HG03159 (cell line): Measurements from ENCODE around the gene RAD18.

Source experiments
- ATAC-seq: cut with Tn5 transposase; IDR thresholded peaks from one replicate; pipeline ENCODE4 v1.9.1; 2021; ENCODE audit warnings: mild to moderate bottlenecking, moderate library complexity; ENCODE audit not compliant: unreplicated experiment

RAD18 gene

DNA sequence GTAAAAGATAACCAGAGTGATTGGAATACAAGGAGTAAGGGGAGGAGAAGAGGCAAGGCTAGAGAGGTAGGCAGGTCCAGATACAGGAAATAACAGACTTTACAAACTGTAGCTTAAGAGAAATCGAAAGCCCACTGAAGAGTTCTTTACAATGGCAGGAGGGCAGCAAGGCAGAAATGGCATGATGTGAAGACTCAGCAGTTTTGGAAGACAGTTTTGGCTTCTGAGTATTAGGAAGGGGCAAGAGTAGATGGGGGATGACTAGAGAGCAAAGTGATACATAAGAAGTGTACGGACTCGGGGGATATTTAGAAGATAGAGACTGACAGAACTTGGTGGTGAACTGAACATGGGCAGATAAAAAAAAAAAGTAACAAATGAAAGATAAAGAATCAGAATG is 54.1 kb downstream of the RAD18 start:
- no peak for ATAC-seq

DNA sequence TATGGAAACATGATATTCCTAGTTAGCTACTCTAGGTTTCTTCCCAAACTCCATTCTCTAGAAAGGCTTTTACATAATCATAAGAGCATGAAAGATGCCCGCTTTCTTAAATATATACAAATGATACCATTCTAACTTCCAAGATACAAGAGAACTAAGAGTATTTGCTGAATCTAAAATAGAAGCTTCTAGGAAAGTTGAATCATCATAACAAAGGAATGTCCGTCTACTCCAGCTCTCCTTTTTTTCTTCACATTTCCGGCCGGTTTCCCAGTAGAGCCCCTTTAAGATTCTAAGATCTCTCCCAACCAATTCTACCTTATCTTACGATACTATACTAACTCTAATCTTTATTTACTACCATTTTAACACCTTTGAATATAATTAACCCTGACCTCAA is 60.1 kb downstream of the RAD18 start:
- no peak for ATAC-seq

DNA sequence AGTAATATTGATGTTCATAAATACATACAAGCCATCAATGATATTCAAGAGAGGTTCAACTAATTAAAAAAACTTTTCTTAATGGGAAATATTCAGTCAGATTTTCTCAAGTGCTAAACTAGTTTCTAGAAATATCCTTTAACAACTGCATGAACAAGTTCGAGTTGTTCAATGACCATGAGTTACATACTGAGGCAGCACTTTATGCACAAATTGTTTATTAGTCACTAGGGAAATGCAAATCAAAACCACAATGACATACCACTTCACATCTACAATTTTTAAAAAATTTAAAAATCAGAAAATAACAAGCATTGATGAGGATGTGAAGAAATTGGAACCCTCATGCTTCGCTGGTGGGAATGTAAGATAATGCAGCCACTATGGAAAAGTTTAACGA is 62.4 kb downstream of the RAD18 start:
- ATAC-seq, result no peak

DNA sequence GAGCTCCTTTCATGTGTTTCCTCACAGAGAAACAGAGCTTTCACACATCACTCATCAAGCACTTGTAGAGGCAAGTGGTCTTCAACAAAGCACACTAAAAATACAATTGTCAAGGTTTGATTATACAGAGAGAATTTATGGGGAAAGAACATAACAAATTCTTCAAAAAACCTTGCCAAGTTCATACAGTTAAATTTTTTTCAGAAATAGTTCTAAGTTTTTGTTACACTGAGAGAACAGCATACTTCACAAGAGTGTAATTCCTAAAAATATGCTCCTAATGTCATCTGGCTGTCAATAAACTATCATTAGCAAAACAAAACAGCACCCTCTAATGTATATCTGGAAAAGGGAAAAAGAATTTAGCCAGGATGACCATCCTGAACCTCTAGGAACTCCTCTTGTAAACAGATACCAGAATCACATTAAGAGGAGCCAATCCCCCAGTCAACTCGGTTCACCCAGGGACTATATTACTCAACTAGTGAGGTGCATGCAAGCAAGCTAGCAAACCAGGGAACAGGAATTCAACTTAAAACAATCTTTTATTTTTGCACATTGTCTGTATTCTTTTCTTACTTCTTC is 63.3 kb downstream of the RAD18 start:
- no peak for ATAC-seq

DNA sequence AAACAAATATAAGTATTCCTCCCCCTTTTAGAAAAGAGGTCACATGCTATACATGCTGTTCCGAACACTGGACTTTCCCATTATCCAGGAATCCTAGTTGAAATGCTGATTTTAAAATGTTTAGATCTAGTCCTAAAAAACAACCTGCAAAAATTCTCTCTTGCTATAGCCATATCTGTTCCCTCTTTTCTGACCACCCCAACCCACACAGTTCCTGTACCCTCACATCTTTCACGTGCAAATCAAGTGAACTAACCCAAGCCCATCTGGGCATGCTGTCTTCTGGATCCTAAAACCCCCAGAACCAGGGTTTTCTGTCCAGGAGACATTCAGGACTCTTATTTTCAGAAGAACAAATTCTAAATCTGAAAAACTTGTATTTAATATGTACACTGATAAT is 67.4 kb downstream of the RAD18 start:
- no peak for ATAC-seq

DNA sequence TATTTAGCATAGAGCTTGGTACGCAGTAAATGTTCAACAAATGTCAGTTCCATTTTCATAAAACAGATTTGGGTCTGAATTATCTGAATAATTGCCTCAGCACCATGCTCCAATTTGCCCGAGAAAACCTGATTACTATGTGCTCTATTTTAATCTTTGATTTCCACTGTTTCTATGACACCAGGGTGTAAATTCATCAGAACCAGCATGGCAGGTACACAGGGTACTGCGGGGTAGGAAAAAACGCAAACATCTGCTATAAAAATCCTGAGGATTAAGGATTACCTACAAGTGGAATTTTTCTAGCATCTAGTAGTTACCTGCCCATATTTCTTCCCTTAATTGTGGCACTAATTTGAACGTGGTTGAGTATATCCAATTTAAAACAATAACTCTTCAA is 70.3 kb downstream of the RAD18 start:
- ATAC-seq, result no peak

DNA sequence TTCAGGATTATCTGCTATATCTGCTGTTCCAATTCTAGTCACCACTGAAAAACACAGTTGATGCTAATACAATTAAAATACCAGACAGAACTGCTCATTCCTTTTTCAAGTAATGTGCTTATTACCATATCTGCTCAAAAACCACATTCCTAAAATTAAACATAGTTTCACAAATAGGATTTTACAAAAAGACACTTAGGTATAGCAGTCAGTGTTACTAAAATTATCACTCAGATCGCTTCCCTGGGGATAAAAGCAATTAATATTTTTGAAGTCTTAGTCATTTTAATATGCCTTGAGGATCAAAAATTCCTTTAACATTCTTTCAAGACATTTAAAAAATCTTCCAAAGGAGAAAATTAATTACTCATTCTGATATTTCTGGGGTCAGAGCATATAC is 71.5 kb downstream of the RAD18 start:
- ATAC-seq, result no peak

DNA sequence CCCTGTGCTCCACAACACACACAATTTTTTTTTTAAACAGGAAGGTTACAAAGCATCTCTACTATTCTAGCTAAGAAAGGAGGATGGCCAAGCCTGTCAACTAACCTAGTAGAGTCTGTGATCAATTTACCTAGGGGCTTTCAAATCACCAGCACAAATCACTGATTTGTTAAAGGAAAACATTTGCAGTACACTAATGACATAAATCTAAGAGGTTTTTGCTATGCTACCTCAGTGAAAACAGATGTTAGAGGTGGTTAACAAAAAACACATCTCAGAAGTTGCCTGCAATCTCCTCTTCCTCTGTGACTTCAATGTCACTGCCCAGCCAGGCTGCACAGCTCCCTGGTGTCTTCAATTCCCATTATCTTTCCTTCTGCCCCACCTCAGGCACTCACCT is 72.0 kb downstream of the RAD18 start:
- ATAC-seq, result no peak

DNA sequence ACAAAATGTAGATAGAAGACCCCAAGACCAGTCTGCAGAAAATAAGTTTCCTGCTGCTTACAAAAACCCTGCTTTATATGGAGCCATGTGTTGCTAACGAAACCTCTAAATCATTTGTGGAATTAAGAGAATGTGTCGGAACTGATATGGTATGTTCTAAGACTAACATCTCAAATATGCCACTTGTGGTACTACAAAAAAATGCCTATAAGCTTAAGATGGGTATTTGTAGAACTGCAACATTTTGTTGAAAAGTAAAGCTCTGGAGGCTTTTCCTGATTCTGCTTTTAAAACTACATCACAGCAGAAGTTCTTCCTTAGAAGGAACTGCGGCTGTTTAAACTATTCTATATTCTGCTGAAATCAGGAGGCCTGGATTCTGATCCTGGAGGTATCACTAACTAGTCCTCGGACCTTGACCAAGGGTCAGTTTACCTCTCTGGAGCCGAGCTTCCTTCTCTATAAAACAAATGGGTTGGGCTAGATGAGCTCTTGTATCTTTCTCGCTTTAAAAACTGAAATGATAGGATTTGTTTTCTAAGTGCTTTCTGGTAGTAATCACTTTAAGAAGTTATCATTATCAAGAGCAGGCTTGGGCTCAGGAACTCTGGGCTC is 74.9 kb downstream of the RAD18 start:
- no peak for ATAC-seq

DNA sequence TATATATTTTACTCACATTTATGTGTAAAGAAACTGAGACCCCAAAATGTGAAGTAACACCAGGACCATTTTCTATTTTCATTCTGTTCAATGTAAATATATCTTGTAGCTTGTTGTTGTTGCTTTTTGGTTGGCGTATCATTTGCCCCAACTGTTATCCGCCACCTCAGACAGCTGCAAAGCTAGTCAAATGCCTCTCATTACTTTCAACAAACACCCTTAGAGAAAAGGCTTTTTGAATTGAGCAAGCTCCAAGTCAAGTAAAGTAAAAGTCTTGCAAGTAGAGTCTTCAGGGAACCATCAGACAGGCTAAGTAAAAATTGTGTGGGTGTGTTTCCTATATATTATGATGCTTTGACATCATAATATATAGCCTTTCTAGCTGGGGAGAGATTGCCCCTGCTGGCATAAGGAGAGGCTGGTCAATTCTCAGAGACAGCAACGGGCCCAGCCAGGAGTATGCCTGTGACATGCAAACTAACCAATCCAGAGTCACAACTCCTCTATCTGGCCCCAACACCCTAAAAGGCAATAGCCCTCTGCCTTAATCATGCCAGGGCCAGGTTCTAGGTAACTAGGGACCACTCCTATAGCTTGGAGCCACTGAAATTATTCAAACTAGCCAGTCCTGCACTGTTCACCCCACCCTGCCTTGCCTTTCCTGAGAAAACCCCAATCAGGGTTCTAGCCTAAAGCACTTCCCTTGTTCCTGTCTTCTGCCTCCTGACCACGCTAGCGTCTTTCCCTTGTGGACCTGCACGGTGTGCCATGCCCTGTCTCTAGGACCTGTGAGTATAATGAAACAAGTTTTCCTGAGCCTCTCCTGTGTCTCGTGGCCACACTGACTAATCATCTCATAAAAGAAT is 75.6 kb downstream of the RAD18 start:
- ATAC-seq, result no peak

DNA sequence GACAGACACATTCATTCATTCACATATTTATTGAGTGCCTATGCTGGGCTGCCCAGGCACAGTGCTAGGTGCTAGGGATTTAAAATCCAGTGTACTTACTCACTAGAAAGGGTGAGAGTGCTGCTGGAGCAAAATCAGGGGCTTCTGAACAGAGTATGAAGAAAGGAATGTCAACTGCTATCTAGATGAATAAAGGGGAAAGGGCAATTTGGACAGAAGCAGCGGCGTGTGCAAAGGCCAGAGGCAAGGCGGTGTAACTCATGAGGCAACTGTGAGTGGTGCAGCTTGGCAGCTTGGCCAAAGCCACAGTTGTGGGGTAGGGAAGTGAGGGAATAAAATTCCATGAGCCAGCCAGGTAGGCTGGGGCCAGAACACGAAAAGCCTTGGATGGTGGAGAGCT is 76.7 kb downstream of the RAD18 start:
- no peak for ATAC-seq

DNA sequence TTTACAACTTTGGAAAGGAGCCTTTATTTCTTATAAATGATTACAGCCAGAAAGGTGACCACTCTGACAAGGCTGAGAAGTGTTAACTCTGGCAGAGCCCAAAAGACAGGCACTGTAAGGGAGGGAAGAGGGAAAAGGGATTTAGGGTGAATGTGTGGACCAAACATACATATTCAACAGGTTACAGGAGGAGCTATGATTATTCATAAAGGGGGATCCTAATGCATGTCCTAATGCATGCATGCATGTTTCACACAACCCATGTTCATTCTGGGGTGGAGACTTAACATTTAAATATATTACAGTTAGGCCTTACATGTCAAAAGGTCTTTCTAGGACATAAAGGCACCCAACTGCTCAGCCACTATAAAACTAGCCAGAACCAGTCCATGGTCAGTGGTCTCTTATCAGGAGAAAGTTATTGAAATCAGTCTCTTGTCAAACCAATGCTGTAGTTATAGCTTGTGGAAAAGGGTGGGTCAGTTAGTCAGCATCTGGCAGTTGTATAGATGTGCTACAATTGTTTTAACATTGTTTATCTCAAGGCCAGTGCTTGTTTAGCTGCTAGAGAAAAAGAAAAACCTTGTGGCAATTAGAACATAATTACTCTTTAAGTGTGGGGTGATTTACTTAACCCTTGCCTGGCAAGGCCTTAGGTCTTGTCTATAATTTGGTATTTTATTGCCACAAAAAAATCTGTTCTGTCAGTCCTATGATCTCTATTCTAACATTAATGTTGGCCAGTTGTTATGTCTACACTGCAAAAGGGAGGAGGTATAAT is 77.5 kb downstream of the RAD18 start:
- no peak for ATAC-seq

DNA sequence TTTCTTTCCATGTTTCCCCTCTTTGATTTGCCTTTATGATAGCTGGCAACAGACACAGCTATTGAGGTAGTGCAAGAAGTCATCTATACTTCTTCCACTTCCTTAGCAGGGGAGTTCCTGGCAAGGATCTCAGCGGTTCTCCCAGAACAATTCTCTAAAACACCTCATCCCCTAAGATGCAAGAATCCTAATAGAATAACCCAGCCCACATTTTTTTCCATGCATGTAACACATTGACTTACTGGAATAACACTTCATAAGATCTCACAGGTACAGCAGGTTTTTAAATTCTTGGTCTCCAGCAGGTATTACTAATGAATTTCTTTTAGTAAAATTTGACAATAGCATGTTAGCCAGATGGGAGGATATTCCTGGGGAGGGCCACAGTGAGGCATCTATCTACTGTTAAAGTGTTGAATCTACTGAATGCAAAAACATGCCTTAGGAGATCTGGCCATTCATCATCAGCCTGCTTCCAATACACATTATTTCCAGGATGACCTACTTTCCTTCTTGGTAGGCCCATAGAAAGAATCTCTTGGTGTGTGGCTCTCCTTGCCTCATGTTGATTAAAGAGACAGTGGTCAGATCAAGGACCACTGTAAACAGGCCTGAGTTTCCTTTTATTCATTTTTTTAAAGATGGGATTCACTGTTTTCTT is 78.5 kb downstream of the RAD18 start:
- ATAC-seq, result no peak

DNA sequence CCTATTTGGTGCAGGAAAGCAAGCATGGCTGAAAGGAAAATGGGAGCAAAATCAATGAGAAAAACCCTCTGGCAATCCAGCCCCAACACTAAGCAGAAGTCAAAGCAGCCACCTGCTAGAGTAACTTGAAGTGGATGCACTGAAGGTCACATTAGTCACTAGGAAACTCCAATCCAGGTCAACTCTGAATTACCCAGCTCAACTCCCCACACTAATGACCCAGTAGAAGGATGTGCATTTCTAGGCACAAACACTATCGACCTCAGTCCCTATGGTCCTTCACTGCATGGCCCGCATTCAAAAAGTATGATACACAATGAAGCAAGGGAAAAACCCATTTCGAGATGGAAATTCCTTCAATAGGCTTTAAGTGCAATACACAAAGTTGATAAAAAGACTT is 80.6 kb downstream of the RAD18 start:
- peak; percentile 28 for ATAC-seq

DNA sequence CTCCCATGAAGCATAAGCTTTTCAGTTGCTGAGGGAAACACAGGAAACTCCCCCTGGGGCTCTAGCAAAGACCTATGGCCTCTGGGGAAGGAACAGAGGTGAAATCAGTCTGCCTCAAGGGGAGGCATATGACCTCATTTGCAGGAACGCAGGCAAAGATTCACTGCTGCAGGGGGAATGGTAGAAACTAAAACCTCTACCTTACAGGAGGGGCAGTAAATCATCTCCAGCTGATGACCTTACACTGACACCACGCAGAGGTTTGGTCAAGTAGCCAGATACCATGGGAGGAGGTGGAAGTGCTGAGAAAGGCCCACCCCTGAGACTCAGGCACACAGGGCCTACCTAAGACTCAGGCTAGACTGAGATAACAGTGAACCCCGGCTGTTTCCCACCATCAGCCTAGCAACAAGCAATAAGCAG is 81.1 kb downstream of the RAD18 start:
- ATAC-seq, result peak; percentile 66

DNA sequence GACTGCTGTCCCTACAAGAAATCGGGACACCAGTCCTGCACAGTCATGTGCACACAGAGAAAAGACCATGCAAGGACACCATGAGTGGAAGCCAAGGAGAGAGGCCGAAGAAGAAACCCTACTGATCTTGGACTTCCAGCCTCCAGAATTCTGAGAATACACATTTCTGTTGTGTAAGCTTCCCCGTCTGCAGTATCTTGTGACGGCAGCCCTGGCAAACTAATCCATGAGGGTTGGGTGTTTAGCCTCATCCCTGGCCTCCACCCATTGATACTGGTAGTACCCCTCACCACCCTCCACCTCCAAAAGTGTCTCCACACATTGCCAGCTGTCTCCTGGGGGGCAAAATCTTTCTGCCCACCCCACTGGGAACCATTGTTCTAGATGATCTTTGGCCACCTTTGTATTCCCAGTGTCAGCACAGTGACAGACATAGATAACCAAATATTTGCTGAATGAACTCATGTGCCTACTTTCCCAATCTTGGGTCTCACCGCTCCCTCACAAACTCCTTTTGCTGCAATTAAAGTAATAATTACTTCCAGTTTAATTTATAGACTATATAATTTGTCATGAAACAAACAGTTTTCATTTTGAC is 83.8 kb downstream of the RAD18 start:
- no peak for ATAC-seq

DNA sequence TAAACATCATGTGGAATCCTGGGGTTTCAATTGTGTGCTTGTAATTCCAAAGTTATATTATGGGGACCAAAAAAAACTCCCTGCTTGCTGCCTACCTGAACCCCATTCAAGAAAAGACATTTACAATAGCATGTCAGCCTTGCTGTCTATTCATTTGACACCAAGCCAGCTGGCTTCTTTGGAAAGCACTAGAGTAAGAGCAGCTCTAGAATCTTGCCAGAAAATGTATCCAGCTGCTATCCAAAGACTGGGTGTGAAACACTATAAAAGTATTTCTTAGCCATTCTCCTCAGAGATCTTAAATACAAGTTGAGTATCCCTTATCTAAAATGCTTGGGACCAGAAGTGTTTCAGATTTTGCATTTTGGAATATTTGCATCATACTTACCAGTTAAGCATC is 87.4 kb downstream of the RAD18 start:
- ATAC-seq, result no peak

DNA sequence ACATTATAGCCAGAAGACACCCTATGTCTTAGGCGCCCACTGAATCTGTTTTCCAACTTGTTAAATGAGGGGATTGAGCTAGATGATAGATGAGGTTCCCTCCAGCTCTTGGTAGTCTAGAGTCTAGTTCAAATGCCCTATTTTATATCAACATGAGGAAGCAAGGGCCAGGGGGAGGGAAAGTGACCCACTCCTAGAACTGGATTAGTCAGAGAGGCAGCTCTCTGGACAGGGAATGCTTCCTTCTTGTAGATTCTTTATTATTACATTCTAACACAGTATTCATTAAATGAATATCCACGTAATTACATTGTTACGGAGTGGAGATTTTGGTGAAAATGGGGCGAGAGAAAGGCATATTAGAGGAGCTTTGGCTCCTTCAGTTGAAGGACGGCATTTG is 89.5 kb downstream of the RAD18 start:
- ATAC-seq, result no peak

DNA sequence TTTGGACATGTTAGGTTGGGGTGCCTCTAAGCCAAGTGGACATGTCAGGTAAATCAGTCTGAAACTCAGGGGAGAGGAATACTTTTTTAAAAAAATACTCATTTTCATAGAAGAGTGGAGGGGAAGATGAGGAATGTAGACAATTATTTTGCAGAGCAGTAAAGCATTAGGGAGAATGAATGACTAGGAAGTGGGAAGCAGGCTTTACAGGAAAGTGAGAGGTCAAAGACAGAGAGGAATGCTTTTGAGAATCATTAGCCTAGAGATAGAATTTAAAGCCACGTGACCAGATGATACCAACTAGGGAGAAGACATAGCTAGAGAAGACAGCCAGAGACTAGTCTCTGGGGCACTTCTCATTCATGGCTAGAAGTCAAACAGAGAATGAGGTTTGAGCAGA is 91.0 kb downstream of the RAD18 start:
- no peak for ATAC-seq

DNA sequence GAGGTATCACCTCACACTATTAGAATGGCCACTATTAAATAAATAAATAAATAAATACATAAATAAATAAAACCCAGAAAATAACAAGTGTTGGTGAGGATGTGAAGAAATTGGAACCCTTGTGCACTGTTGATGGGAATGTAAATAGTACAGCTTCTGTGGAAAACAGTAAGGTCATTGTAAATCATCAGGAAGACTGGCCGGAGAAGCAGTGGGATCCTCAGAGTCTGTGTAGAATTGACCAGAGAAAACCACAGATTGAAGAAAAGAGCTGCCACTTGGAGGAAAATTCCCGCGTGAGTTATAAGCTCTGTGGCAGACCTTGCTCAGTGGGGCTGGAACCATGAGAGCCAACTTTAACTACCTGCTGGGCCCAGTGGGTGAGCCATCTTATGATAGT is 92.0 kb downstream of the RAD18 start:
- ATAC-seq, result no peak

DNA sequence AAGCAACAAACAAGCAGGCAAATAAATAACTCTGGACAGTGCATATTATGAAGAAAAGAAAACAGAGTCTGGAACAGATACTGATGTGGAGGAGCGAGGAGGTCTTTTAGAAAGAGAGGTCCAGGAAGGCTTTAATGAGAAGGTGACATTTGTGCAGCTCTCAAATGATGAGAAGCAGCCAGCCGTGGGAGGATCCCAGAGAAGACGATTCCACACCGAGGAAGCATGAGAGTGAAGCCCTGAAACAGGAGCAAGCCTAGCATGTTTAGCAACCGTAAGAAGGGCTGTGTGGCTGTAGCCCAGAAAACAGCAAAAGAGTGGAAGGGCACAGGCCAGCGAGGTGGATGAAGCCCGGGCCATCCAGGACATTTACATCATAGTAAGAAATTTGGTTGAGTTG is 93.1 kb downstream of the RAD18 start:
- ATAC-seq, result no peak
